IMR-90 (cell line): ENCODE measurements around the gene CA7. TPM values are rescaled to one million over a fixed set of nuclear protein-coding genes. Genes with fewer than 3 reads are reported as not detected.

ENCODE experiments used
- ATAC-seq: fragments of 200-7000 bp; cut with Tn5 transposase; 2 replicates; pipeline ENCODE4 v1.9.1; 2020; ENCODE audit warnings: low read depth, mild to moderate bottlenecking, moderate library complexity
- BruUV-seq: library from RNA; stranded (reverse); fragments of 400-500 nt; replicated peaks from 2 replicates; lab custom pipeline; 2021; lab: Mats Ljungman, UMichigan
- CTCF ChIA-PET: fragments of 300-600 bp; formaldehyde crosslinking; extraction: SDS; loops from one replicate; lab custom pipeline; 2021; ENCODE audit warnings: antibody characterized with exemption; lab: Yijun Ruan, JAX
- POLR2A ChIA-PET: fragments of 300-600 bp; sonication (Branson Sonifier 250); formaldehyde crosslinking; loops from one replicate; lab custom pipeline; 2022; ENCODE audit warnings: antibody characterized with exemption; ENCODE audit not compliant: unreplicated experiment; lab: Charles Lee
- DNase-seq: peaks from one replicate; pipeline ENCODE4 v3.0.0; 2013
- H2AFZ ChIP-seq: replicated peaks from 2 replicates; pipeline ENCODE3; 2013; ENCODE audit warnings: low read length, mild to moderate bottlenecking; ENCODE audit not compliant: poor library complexity
- H2AK5ac ChIP-seq: 2 replicates; pipeline ENCODE4 v1.6.1; 2013; ENCODE audit warnings: low read depth, low read length, inconsistent platforms
- H2AK9ac ChIP-seq: replicated peaks from 2 replicates; pipeline ENCODE3; 2013; ENCODE audit warnings: mild to moderate bottlenecking, low read depth, low read length, moderate library complexity; ENCODE audit not compliant: poor library complexity
- H2BK120ac ChIP-seq: 2 replicates; pipeline ENCODE4 v1.6.1; 2013; ENCODE audit warnings: low read depth, low read length, inconsistent platforms
- H2BK15ac ChIP-seq: 3 replicates; pipeline ENCODE4 v1.6.1; 2013; ENCODE audit warnings: low read depth, low read length, inconsistent platforms
- H2BK20ac ChIP-seq: 2 replicates; pipeline ENCODE4 v1.6.1; 2013; ENCODE audit warnings: low read depth, mild to moderate bottlenecking, inconsistent platforms, low read length, moderate library complexity
- H2BK5ac ChIP-seq: 2 replicates; pipeline ENCODE4 v1.6.1; 2013; ENCODE audit warnings: mild to moderate bottlenecking, low read depth, low read length, inconsistent platforms; ENCODE audit not compliant: poor library complexity, severe bottlenecking
- H3K14ac ChIP-seq: replicated peaks from 2 replicates; pipeline ENCODE4 v1.6.1; 2013; ENCODE audit warnings: low read depth, low read length, inconsistent platforms
- H3K18ac ChIP-seq: 2 replicates; pipeline ENCODE4 v1.6.1; 2013; ENCODE audit warnings: low read depth, low read length, control low read depth
- H3K23ac ChIP-seq: 2 replicates; pipeline ENCODE4 v1.6.1; 2013; ENCODE audit warnings: low read depth, low read length, inconsistent platforms
- H3K27ac ChIP-seq: 2 replicates; pipeline ENCODE4 v1.5.1; 2013; ENCODE audit warnings: mild to moderate bottlenecking, control low read depth, low read length; ENCODE audit not compliant: insufficient read depth
- H3K27me3 ChIP-seq: 2 replicates; pipeline ENCODE4 v1.6.1; 2013; ENCODE audit warnings: low read length; ENCODE audit not compliant: control insufficient read depth, insufficient read depth
- H3K36me3 ChIP-seq: 2 replicates; pipeline ENCODE4 v1.6.1; 2013; ENCODE audit warnings: low read length, mixed read lengths; ENCODE audit not compliant: control insufficient read depth, insufficient read depth
- H3K4ac ChIP-seq: 2 replicates; pipeline ENCODE4 v1.6.1; 2013; ENCODE audit warnings: low read depth, low read length, inconsistent platforms
- H3K4me1 ChIP-seq: 2 replicates; pipeline ENCODE4 v1.6.1; 2013; ENCODE audit warnings: low read length, mixed read lengths; ENCODE audit not compliant: control insufficient read depth, insufficient read depth
- H3K4me2 ChIP-seq: 2 replicates; pipeline ENCODE4 v1.6.1; 2013; ENCODE audit warnings: low read depth, mild to moderate bottlenecking, control low read depth, low read length, moderate library complexity
- H3K4me3 ChIP-seq: 2 replicates; pipeline ENCODE4 v1.5.1; 2013; ENCODE audit warnings: low read depth, mild to moderate bottlenecking, control low read depth, low read length, moderate library complexity; ENCODE audit not compliant: insufficient read depth
- H3K56ac ChIP-seq: 2 replicates; pipeline ENCODE4 v1.6.1; 2013; ENCODE audit warnings: low read length, inconsistent platforms; ENCODE audit not compliant: insufficient read depth; ENCODE audit errors: extremely low read depth
- H3K79me1 ChIP-seq, 2 experiments: 2 replicates each; pipeline ENCODE4 v1.6.1; 2013; ENCODE audit warnings: low read length in 2 of 2, inconsistent platforms in 1 of 2, low read depth in 1 of 2
- H3K9ac ChIP-seq: 2 replicates; pipeline ENCODE4 v1.6.1; 2013; ENCODE audit warnings: low read depth, low read length, control low read depth
- H3K9me1 ChIP-seq: 2 replicates; pipeline ENCODE4 v1.6.1; 2013; ENCODE audit warnings: low read length, inconsistent platforms; ENCODE audit not compliant: insufficient read depth
- H3K9me3 ChIP-seq: 2 replicates; pipeline ENCODE4 v1.6.1; 2013; ENCODE audit warnings: low read length; ENCODE audit not compliant: control insufficient read depth, insufficient read depth
- H4K20me1 ChIP-seq: 2 replicates; pipeline ENCODE4 v1.6.1; 2013; ENCODE audit warnings: low read length, inconsistent platforms; ENCODE audit not compliant: insufficient read depth
- H4K5ac ChIP-seq: 2 replicates; pipeline ENCODE4 v1.6.1; 2013; ENCODE audit warnings: mild to moderate bottlenecking, low read depth, low read length, control low read depth
- H4K8ac ChIP-seq, 2 experiments: 2 replicates each; pipeline ENCODE4 v1.6.1; 2013; ENCODE audit warnings: low read depth in 2 of 2, low read length in 2 of 2, control low read depth in 1 of 2, inconsistent platforms in 1 of 2
- H4K91ac ChIP-seq: 2 replicates; pipeline ENCODE4 v1.6.1; 2013; ENCODE audit warnings: low read depth, low read length, inconsistent platforms; ENCODE audit not compliant: insufficient read depth
- WGBS, 2 experiments: methylation state at CpG; one replicate each; pipeline versions ENCODE4 v1.1.5 to v1.1.7; 2013; ENCODE audit warnings: missing lambda C conversion rate in 2 of 2; ENCODE audit not compliant: insufficient read length in 1 of 2; ENCODE audit errors: extremely low coverage in 2 of 2; 5-methylcytosine and 5-hydroxymethylcytosine counted together
- dilution Hi-C: fragments of 300-500 bp; cut with HindIII; formaldehyde crosslinking; loops from one replicate; pipeline ENCODE4 v1.14.3; 2018; ENCODE audit warnings: low sequenced_read_pairs; ENCODE audit not compliant: unreplicated experiment
- in situ Hi-C: fragments of 300-500 bp; cut with MboI; formaldehyde crosslinking; loops from 3 replicates; pipeline ENCODE4 v1.14.3; 2019; ENCODE audit warnings: low sequenced_read_pairs, inconsistent platforms, mixed read lengths
- intact Hi-C: fragments of 100-400 bp; cut with micrococcal nuclease; formaldehyde crosslinking; loops from 2 replicates; pipeline ENCODE4 v1.10.0; 2022
- polyA plus RNA-seq, 3 experiments: library from polyadenylated mRNA; depleted of rRNA; stranded (reverse); fragments of >200 nt; gene quantifications; 2 replicates each; pipeline ENCODE4 v1.2.3, GENCODE V29; 2012; ENCODE audit warnings: low replicate concordance in 1 of 3
- total RNA-seq: library from RNA; depleted of rRNA; stranded (reverse); fragments of >200 nt; gene quantifications from 2 replicates; pipeline ENCODE4 v1.2.3, GENCODE V29; 2012
- TF ChIP-seq, protein P1 (sequence below): fragments of 150-350 bp; IDR thresholded peaks from 2 replicates; pipeline ENCODE4 v1.6.1; 2017; ENCODE audit warnings: mild to moderate bottlenecking, antibody characterized with exemption, low read length, low read depth

CA7 gene
- total and polyA plus RNA-seq, 2 of the 4 experiments (the other 2 are of a cell fraction) = not detected

DNA sequence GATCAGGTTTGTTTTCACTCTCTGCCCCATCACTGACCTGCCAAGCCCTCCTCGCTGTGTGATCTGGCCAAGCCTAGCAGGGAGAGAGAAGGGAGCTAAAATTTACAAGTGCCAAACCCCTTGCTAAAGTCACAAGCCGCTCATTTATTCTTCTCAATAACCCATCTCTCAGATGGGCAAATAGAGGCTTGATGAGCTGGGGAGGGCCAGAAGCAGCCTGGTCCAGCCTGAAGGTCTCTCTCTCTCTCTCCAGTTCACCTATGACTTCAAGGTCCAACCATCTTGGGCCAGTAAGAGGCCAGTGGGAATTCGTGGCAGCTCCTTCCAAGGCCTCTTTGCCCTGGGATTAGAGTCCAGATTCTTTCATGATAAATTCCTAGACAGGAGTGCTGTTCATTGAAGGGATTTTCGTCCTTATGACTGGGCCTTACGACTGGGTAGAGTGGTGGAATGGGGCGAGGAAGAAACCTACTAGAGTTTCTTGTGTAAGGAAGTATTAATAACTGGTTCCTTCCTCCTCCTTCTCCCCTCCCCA is 3.4 kb downstream of the CA7 start:
- H3K23ac ChIP-seq = no peak overlapping the region
- no peaks in the 10 kb centered on the region; the same call in 1 of the 2 replicates for H3K4me1 ChIP-seq
- ATAC-seq = no peak
- no peak overlapping the region for H3K14ac ChIP-seq
- no peak overlapping the region for H4K5ac ChIP-seq
- no peak overlapping the region for H3K4me3 ChIP-seq
- H3K4ac ChIP-seq = no peak overlapping the region
- H3K18ac ChIP-seq = no peak overlapping the region
- H3K9me3 ChIP-seq = no peaks in the 10 kb centered on the region
- TF ChIP-seq, protein P1, sequence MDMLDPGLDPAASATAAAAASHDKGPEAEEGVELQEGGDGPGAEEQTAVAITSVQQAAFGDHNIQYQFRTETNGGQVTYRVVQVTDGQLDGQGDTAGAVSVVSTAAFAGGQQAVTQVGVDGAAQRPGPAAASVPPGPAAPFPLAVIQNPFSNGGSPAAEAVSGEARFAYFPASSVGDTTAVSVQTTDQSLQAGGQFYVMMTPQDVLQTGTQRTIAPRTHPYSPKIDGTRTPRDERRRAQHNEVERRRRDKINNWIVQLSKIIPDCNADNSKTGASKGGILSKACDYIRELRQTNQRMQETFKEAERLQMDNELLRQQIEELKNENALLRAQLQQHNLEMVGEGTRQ = no peak
- no CpG with 5 or more reads among the region's 6 CpGs for WGBS, 2 experiments
- CTCF ChIA-PET = no interaction called here
- H3K27me3 ChIP-seq = peaks cover 79% of the 10 kb centered on the region
- H3K9ac ChIP-seq = no peak overlapping the region
- no peak overlapping the region for H2BK5ac ChIP-seq
- no peak overlapping the region for H2BK20ac ChIP-seq
- H4K91ac ChIP-seq = no peak overlapping the region
- dilution Hi-C loops (no loop called here), intact Hi-C loops (no loop called here), in situ Hi-C loops (no loop called here)
- no peak overlapping the region for H3K4me2 ChIP-seq
- H4K8ac ChIP-seq = no peak overlapping the region
- POLR2A ChIA-PET = no interaction called here
- DNase-seq = no peak
- no peak overlapping the region for H2BK120ac ChIP-seq
- H3K36me3 ChIP-seq = no peaks in the 10 kb centered on the region
- no peaks in the 10 kb centered on the region for H4K20me1 ChIP-seq
- no peak overlapping the region for H3K56ac ChIP-seq
- no peak overlapping the region for H2AK9ac ChIP-seq
- H3K9me1 ChIP-seq = 0 out of 2 replicates have a peak, but pooled peaks cover 3% of the 10 kb centered on the region
- H2AK5ac ChIP-seq = no peak overlapping the region
- no TSS peak for BruUV-seq
- H3K79me1 ChIP-seq = no peaks in the 10 kb centered on the region
- no peak overlapping the region for H3K27ac ChIP-seq
- H2BK15ac ChIP-seq = no peak overlapping the region
- H2AFZ ChIP-seq = no peak overlapping the region
